ENCODE results near the gene ZMYND15.

The ZMYND15 gene

DNA sequence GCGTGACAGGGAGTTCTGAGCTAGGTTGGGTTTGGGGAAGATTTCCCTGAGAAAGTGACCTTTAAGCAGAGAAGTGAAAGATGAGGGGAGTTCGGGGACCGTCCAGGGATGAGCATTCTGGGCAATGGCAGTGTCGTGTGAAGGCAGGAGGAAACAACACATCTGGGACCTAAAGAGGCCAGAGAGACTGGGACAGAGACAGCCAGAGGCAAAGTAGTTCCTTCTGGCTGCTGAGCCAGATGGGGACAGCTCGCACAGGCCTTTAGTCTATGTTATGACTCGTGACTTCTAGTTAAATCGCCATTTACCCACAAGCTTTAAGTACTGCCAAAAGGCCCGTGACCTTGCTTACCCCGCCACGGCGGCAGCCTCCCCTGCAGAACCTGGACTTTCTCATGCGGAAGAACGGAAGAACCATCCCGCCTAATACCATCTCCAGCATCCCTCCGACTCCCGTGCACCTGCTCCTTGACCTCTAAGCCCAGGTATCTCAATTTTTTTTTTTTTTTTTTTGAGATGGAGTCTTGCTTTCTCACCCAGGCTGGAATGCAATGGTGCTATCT lies 16.9 kb upstream of the ZMYND15 start:
- H3K4me3 ChIP-seq (replicated peaks; ENCODE audit: low read depth, low read length), result no peak overlapping the region
- TF ChIP-seq, protein P1, sequence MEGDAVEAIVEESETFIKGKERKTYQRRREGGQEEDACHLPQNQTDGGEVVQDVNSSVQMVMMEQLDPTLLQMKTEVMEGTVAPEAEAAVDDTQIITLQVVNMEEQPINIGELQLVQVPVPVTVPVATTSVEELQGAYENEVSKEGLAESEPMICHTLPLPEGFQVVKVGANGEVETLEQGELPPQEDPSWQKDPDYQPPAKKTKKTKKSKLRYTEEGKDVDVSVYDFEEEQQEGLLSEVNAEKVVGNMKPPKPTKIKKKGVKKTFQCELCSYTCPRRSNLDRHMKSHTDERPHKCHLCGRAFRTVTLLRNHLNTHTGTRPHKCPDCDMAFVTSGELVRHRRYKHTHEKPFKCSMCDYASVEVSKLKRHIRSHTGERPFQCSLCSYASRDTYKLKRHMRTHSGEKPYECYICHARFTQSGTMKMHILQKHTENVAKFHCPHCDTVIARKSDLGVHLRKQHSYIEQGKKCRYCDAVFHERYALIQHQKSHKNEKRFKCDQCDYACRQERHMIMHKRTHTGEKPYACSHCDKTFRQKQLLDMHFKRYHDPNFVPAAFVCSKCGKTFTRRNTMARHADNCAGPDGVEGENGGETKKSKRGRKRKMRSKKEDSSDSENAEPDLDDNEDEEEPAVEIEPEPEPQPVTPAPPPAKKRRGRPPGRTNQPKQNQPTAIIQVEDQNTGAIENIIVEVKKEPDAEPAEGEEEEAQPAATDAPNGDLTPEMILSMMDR (IDR thresholded peaks at IDR 0.05; ENCODE audit: low read depth, low read length, missing control alignments), result no peak
- DNase-seq (ENCODE audit: extremely low read depth, low read depth), result no peak

DNA sequence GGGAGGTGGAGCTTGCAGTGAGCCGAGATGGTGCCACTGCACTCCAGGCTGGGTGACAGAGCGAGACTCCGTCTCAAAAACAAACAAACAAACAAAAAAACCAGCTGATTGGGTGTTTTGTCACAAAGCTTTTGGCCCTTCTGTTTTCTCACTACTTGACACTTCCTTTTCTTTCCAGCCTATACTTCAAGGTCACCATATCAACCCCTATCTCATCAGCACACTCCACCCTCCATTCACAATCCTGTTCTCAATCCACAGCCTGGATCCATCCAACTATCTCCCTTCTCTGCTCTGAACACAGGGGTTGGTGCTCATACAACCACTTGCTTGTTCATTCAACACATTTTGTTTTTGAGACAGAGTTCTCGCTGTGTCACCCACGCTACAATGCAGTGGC lies 15.0 kb upstream of the ZMYND15 start:
- no peak for DNase-seq (ENCODE audit: extremely low read depth, low read depth)
- TF ChIP-seq, protein P1 (IDR thresholded peaks at IDR 0.05; ENCODE audit: low read depth, low read length, missing control alignments), result no peak
- H3K4me3 ChIP-seq (replicated peaks; ENCODE audit: low read depth, low read length), result no peak overlapping the region

DNA sequence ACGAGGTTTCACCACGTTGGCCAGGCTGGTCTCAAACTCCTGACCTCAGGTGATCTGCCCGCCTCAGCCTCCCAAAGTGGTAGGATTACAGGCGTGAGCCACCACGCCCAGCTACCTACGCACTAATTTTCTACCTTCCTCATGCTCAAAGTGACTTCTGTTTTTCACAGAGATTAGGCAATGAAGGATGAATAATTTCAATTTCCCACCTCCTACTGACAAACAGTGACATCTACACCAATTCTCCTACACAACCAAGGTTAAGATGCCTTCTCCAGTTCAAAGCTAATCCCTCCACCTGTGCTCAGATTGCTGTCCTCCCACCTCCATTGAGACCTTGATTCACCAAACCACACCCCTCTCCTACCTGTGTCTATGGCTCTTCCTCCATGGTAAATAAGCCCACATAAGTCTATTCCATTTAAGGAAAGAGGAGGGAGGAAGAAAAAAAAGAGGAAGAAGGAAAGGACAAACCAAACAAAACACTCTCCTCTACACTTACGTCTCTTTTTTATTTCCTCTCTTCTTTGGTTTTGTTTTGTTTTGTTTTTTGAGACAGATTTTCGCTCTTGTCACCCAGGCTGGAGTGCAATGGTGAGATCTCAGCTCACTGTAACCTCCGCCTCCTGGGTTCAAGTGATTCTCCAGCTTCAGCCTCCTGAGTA lies 13.9 kb upstream of the ZMYND15 start:
- TF ChIP-seq, protein P1 (IDR thresholded peaks at IDR 0.05; ENCODE audit: low read depth, low read length, missing control alignments), result no peak
- DNase-seq (ENCODE audit: extremely low read depth, low read depth), result no peak
- H3K4me3 ChIP-seq (replicated peaks; ENCODE audit: low read depth, low read length), result no peak overlapping the region

DNA sequence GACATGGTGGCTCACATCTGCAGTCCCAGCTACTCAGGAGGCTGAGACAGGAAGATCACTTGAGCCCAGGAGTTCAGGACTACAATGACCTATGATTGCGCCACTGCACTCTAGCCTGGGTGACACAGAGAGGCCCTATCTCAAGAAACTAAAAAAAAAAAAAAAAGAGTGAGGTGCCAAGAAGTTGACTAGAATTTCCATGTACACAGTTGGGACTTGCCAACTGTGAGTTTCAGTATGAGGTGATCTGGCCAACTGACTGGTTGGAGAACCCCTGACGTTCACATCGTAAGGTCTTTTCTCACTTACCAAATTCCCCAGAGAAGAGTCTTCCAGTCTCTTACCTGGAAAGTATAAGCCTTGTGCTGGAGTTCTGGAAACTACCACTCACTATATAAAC lies 11.5 kb upstream of the ZMYND15 start:
- no peak for DNase-seq (ENCODE audit: extremely low read depth, low read depth)
- TF ChIP-seq, protein P1 (IDR thresholded peaks at IDR 0.05; ENCODE audit: low read depth, low read length, missing control alignments), result no peak

DNA sequence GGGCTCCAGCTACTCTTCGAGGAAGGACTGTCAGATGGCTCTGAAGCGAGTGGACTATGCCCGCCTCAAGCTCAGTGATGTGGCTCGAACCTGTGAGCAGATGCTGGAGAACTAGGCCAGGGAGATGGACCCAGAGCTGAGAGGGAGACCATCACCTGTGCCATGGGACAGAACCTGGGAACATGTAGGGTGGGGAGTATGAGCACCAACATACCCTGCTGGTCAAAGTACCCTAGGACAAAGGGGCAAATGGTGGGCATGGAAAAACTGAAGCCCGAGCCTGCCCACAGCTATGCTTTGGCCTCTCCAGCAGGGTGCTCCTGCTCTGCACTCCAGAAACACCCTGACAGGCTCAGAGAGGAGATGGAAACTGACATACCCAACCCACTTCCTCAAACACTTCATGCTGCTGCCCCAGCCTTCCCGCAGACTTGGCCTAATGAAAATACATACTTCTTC lies 6.5 kb upstream of the ZMYND15 start:
- DNase-seq (ENCODE audit: extremely low read depth, low read depth), result no peak
- TF ChIP-seq, protein P1 (IDR thresholded peaks at IDR 0.05; ENCODE audit: low read depth, low read length, missing control alignments), result no peak
- H3K4me3 ChIP-seq (replicated peaks; ENCODE audit: low read depth, low read length), result no peak overlapping the region

More for the DNA sequence above, 11.5 kb upstream of the ZMYND15 start:
- no peak overlapping the region for H3K4me3 ChIP-seq (replicated peaks; ENCODE audit: low read depth, low read length)

DNA sequence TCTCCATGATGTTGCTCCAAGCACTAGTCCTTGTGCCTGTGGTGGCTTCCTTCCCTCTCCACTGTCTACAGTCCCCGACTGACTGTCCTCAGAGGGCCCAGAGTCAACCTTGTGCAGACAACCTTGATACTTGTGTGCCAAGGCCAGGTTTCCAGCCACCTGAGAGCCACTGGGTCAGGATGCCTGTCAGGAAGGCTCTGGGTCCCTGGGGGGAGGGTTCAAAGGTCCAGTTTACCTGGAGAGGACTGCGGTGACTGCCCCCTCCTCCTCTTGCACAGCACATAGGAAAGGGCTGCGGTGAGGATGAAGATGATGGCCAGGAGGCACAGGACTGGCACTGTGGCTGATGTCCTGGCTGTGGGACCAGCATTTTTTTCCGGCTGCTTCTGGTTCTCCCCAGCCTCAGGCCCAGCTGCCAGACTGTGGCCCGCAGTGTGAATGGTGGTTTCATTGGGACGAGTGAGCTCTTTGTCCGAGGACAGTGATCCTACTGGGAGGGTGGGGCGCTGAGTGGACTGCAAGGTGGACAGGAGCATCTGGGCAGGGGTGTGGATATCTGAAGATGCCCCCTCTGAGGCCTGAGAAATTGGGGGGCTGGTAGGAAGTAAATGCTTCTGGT lies 4.7 kb upstream of the ZMYND15 start:
- no peak for DNase-seq (ENCODE audit: extremely low read depth, low read depth)
- TF ChIP-seq, protein P1 (IDR thresholded peaks at IDR 0.05; ENCODE audit: low read depth, low read length, missing control alignments), result no peak
- no peak overlapping the region for H3K4me3 ChIP-seq (replicated peaks; ENCODE audit: low read depth, low read length)

All from HFF-Myc (cell line).